Activated CD8-positive, alpha-beta memory T cell treated with anti-CD3 and anti-CD28 coated beads for 1 hour (primary cell): ENCODE results near the gene BUD23.
"Not testable (repeated sequence)": the region's sequence is repeated elsewhere in the genome, so short reads cannot be mapped to it uniquely, and the experiment has no call there.

Experiments used
- DNase-seq, 2 donors: peaks; one replicate each; pipeline ENCODE4 v3.0.0-alpha.2; 2020; ENCODE audit warnings: low read depth in 1 of 2; ENCODE audit errors: extremely low read depth in 1 of 2

The BUD23 gene

DNA sequence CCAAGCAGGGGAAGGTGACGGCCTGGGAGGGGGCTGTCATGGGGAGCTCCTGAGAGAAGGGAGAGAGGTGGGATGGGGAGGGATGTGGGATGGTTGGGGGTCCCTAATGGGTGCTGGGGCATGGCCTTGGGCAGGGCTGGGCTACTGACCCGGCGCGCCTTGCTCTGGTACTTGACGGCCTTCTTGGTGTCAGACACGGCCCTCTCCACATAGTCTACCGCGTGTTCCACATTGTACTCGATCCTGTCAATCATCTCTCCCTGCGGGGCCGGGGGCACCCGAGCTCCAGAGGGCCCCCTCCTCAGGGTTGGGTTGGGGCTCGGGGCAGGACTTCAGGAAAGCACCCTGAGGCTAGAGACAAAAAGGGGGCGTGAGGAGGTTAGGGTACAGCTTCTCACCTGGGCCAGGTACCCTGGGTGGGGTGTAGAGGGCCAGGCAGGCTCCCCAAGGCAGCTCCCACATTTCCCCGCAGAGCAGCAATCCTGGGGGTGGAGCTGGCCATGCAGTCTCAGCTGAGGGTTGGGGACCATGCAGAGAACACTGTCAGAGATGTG is 17.3 kb downstream of the BUD23 start:
- DNase-seq = no peak

DNA sequence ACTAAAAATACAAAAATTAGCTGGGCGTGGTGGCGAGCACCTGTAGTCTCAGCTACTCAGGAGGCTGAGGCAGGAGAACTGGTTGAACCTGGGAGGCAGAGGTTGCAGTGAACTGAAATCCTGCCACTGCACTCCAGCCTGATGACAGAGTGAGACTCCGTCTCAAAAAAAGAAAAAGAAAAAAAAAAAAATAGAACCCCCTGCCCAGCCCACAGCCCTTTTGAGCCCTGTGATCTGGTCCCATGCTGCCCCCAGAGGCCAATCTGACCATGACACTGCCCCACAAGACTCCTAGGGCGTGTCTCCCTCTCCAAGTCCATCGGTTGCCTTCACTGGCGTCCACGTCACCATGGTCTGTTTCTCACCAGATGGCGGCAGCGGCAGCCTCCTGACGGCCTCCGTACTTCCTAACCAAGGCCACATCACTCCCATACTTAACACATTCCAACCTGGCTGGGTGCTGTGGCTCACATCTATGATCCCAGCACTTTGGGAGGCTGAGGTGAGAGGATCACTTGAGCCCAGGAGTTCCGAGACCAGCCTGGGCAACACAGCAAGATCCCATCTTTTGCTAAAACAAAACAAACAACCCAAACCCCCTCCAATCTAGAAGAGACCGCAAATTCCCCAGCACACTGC is 18.1 kb downstream of the BUD23 start:
- DNase-seq = no peak

DNA sequence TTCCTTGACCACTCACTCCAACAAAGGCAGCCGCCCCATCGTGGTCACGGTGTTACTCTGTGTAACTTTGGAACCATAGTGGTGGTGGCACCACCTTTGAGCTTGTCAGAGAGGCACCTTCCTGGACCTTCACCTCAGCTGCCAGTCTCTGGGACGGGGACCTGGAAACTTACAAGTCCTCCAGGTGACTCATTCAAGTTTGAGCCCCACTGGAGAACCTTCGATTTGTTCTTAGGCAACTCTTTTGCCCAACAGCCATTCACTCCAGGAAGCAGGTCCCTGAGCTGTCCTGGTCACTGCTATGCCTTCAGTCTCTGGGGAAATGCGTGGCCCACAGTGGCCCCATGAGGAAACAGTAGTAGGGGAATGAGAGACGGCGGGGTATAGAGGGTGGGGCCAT is 18.8 kb downstream of the BUD23 start:
- DNase-seq = no peak

DNA sequence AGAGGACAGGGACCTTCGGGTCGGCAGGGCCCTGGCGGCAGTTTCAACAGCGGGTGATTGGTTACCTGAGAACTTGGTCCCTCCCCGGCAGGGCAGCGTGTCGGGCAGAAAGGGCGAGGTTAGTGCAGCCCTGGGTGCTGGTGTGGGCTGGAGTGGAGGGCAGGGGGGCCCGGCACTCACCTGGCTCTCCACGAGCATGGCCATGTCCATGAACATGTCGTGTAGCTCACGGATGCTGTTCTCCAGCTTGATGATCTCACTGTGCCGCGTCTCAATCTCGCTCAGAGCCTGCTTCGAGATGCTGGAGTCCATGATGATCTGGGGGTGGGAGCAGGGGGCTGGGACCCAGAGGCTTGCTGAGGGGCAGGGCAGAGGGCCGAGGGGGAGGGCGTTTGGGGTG is 19.3 kb downstream of the BUD23 start:
- DNase-seq = no peak

DNA sequence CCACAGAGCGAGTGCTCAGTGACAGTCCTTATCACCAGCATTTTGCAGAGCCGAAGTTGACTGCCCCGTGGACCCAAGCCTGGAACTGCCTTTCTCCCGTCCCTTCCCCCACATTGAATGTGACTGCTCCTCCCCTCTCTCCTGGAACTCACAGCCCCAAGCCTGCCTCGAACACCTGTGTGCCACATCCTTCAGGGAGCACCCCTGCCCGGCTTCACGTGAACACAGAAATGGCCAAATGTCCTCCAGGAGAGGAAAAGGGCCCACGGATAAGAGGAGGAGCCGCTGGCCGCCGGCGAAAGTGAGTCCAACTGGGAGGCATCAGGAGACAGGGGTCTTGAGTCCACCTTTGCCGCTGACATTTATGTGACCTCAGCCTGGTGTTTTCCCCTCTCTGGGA is 19.8 kb downstream of the BUD23 start:
- no peak for DNase-seq

DNA sequence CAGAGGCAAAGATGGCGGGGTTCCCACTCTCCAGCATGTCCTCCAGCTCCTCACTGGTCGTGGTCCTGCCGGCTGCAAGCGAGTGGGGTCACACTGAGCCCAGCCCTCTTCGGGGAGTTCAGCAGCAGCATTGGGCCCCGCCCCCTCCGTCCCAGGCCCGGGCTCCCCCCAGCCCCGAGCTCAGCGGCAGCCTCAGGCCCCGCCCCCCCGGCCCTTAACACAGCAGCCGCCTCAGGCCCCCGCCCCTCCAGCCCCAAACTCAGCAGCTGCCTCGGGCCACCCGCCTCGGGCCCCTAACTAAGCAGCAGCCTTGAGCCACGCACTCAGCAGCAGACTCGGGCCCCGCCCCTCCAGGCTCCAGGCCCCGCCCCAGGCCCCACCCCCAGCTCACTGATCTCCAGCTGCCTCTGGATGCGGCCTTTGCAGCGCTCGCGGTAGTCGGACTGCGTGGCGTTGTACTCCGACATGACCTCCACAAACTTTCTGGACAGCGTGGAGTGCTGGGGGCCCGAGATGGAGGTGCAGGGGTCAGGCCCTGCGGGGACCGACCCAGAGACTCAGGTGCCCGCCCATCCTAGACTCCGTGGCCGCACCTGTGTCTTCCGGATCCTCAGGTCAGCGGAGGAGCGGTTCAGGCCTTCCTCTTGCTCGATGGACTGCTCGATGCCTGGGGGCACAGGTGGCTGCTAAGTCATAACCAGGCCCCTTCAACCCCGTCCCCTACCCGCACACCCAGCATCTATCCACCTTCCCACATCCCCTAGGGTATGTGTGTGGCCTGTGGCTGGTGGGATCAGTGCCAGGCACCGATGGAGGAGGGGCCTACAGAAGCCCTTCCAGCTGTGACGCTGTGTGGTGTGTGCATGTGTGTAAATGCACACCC is 20.6 kb downstream of the BUD23 start:
- DNase-seq = no peak

DNA sequence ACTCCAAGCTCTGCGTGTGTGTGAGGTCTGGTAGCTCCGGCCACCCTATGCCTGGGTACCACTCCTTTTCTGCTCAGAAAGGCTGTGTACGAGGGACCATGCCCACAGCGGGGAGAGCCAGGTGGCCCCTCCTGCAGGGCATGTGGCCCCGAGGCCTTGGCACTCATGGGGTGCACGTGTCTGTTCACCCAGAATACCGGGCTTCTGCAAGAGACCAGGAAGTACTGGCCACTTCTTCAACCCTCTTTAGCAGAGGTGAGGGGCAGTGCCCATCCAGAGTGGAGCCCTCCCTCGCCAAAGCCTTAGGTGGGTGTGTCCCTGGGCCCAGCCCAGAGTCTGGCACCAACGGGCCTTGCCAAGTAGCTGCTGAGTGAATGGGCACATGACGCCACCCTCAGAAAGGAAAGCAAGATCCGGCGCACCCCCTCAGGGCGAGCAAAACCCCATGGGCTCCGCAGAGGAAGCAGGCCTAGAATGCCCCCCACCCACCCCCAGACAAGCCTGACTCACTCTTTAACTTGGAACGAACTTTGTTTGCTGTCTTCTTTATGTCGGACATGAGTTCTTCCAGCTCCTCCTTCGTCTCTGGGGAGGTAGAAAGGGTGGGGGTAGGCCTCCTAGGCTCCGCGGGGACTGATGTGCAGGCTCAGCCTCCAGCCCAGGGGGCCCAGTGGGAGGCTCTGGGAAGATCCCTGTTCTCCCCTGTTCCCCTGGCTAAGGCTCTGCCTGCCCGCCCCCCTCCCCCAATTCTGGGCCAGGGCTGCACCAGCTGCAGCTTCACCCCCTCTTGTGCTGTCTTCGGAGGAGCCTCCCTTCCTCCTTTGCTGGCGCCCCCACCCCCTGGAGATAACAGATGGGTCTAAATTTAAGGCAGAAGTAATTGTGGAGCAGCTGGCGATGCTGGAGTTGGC is 21.5 kb downstream of the BUD23 start:
- no peak for DNase-seq

DNA sequence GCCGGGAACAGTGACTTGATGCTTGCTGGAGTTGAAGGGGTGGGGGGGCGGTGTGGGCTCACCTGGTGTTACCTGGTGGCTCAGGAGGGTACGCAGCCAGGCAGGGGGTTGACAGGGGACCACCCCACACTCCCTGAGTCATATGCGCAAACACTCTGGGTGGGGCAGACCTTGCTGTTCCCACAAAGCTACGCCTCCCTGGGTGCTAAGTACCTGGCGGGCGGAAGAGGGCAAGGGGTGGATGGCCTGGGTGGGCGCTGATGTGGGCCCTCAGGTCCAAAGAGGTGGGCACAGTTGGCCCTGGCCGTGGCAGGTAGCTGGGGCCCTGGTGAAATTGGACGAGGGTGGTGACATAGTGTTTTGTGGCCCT is 22.1 kb downstream of the BUD23 start:
- no peak for DNase-seq

DNA sequence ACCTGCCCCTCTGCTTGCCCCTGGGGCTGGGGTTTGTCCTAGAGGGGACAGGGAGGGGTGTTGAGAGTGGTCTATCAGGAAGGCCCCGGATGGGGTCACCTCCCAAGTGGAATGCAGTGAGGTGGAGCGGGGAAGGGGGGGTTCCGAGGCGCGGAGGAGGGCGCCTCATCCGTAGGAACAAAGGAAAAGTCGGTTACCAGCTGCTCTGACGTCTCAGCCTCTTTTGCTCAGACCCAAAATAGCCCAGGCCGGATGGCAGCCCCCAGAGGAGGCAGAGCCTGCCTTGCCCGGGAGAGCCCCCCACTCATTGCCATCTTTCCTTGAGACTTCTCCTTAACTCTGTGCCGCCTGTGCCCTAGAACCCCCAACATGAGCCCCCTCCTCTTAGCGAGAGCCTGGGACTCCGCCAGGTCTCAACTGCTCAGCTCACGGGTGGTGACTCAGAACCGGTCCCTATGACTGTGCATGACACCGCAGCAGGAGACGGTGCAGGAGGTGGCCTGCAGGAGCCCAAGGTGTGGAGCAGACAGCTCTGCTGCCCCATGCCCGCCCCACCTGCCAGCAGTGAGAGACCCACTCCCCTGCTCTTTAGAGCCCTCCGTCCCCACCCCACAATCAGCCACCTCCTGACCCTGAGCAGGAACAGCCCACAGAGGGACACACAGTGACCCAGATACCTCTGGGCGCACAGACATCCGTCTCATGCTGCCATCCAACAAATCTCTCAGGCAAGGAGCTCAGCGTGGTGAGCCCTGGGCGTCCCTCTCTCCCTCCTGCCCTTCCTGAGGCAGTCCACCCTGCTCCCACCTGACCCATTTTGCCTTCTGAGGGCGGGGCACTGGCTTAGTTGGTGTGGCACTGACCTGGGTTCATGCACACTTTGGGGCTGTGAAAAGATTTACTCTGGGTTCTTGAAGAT is 23.0 kb downstream of the BUD23 start:
- no peak for DNase-seq

DNA sequence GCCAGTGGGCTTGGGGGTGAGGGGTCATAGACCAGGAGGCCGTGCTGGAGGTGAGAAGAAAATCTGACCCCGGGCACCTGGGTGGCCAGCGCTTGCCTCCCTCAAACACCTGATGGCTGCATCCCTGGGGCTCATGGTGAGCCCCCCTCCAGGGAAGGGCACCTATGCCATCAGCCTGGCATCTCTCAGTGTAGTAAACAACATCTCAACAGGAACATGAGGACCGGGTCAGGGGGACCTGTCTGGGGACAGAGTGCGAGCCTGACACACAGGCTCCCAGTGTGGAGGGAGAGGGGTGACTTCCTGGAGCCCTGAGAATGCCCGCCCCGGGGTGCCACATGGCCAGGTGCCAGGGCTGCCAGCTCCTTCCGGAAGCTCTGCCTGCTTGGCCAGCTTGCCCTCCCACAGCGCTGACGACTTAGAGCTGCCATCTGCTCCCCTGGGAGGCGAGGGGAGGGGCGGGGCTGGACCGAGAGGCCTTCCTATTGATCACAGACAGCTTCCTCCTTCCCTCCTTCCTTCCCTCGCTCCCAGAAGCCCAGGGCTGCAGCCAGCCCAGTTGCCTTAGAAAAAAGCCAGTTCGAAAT is 23.7 kb downstream of the BUD23 start:
- no peak for DNase-seq

DNA sequence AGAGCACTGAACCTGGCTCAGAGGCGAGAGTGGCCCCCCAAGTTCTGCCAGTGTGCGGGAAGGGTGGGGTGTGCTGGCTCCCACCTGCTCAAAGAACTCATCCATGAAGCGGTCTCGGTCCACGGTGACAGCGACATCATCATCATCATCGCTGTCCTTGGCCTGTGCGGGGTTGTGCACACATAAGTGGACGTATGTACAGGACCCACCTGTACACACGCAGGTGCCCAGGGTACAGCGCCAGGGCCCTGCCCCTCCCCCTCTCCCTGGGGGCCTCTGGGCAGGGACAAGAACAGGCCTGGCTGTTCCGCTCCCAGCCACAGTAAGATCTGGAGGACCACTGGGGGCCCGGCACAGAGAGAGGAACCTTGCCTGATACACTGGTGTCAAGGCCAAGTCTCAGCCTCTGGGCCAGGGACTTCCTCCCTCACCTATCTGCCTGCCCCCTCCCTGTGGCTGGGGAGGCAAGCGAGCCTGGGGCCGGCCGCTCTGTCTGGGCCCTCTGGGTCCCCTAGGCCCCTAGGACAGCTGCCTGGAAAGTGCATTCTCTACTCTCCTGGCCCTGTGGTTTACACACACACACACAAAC is 25.7 kb downstream of the BUD23 start:
- DNase-seq = no peak

DNA sequence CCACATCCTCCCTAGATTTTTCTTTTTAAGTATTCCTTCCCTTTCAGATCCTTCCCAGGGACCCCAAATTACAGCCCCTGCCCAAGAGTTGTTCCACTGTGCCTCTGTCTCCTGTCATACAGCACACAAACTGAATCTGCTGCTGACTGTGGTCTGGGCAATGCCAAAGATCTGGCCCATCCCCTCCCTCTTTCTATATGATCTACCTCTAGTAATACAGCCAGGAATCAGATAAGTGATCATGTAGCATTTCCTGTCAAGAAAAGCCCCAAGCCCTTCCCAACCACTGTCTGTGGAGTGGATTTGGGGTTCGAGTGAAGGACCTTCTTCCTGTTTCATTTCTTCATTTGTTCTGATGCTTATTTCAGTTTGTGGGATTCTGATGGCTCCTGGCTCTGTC is 29.4 kb downstream of the BUD23 start:
- no peak for DNase-seq

DNA sequence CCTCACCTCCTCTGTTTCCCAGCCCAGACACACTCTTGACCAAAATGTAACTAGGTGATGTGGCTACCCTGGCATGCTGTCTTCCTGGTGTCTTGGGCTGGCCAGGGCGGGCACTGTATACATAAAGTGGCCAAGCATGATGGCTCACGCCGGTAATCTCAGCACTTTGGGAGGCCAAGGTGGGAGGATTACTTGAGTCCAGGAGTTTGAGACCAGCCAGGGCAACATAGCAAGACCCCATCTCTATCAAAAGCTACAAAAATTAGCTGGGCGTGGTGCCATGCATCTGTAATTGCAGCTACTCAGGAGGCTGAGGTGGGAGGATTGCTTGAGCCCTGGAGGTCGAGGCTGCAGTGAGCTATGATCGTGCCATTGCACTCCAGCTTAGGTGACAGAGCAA is 29.9 kb downstream of the BUD23 start:
- not testable (repeated sequence) for DNase-seq

DNA sequence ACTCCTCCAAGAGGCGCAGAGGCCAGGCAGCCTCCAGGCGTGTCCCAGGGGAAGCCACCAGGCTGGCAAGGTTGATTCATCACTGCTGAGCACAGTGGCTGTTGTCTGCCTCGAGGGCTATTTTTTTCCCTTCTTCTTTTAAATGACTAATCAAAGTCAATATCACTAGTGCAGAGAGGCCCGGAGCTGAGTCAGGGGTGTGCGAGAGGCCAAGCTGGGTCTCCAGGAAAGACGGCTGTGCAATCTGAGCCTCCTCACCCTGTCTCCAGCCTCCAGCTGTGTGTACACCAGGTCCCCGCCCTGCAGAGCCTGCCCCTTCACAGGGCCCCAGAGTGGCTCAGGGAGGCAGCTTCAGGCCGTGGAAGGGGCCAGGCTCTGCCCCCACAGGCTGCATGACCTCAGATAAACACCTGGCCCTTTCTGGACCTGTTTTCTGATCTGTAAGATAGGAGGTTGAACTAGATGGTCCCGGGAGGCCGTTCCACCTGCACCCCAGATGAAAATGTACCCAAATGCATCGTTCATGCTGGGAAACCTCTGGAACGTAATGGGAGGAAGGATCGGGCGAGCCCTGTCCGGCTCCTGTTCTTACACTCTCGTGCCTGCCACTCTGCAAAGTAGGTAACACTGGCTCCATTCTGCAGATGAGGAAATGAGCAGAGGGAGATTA is 32.4 kb downstream of the BUD23 start:
- no peak for DNase-seq

DNA sequence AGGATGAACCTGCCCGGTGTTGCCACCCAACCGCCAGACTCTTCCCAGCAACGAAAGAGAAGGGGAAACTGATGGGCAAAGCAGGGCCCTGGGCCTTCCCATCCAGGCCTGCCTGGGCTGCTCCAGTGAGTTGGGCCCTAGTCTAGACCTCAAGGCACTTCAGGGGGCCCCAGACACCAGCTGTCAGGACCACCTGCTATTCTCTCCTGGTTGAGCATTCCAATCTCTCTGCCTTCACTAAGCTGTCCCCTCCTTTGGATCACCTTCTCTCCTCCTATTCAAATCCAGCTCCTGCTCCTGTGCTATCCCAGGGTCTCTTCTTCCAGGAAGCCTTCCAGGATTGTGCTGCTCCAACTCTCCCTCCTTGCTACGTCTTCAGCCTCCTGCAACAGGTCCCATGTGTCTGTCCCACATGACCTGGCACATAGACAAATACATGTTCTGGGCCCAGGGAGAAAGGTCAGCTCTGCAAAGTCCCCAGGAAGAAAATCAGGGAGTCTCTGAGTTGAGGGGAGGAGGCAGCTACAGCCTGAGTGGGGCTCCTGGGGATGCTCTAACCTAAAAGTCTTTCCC is 33.0 kb downstream of the BUD23 start:
- no peak for DNase-seq

DNA sequence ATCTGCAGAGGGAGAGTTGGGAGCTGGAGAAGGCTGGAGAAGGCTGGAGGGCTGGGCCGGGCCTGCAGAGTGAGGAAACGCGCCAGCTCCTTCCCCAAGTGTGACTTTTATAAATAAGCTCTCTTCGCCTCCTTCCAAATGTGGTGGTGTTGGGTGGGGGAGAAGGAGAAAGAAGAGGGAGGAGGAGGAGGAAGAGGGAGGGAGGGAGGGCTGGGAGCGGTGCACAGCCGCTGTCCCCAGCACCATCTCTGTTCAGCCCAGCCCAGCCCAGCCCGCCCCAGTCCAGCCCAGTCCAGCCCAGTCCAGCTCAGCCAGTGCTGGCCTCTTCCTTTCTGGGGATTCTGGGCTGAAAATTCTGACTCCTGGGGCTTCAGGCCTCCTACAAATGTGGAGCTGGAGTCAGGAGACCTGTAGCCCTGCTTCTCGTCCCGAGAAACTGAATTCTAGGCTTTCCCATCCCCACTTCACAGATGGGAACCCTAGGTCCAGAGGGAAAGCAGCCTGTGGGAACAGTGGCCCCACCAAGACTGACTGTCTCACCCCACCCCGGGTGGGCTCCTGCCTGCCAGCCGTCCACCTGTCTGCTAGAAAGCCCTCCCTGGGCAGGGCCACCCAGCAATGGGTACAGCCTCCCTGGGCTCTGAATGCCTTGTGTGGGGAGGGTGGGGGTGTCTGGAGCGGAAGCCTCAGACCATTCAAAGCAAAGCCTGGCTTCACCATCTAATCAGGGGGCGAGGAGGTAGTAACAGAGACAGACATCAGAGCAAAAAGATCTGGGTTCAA is 33.8 kb downstream of the BUD23 start:
- DNase-seq = no peak

DNA sequence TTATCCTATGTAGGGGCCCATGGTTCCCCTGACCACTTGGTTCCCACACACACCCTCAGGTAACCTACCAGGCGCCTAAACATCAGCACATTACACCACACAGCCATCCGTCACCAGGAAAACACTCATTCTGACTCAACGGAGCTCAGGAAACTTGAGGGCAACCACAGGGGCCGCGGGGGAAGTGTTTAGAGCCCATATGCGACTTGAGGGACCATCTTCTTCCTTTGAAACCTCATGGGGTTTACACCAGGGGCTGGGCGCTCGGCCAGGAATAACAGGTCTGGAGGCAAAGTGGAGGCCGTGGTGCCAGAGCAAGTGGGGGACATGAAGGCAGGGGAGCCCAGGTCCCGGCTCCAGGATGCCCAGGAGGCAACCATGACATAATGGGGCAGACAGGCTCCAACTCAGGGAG is 34.6 kb downstream of the BUD23 start:
- peak; percentile 57 to 60 for DNase-seq

DNA sequence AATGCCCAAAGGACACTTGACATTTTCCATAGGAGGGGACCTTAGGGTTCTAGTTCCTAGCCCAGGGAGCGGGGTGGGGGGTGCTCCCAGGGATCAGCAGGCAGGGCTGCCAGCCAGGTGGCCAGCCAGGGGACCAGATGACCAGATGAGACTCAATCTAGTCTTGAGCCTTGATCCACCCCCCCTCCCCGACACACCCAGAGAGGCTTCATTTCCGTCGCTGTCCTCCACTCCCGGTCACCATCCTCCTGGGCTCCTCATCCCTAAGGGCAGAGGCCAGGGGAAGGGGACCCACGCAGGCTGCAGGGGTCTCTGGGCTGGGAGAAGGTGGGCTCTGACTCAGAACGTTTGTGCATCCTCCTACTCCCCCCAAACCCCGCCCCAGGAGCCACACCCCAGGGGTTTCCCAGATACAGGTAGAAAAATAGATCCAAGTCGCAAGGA is 35.1 kb downstream of the BUD23 start:
- DNase-seq = no peak
